ENCODE results near the gene BOLA2B.
"Not testable (repeated sequence)": the region's sequence is repeated elsewhere in the genome, so short reads cannot be mapped to it uniquely, and the experiment has no call there.

Gene BOLA2B

GRCh38 chr16:30193615-30194014, at the start of gene BOLA2B, which contains the start of gene SLX1A:
TSS of gene BOLA2B (minus strand) at chr16:30193666. CDS start at chr16:30193595, 71 bp downstream.
TSS of gene SLX1A (plus strand) at chr16:30193875. CDS start at chr16:30194085, 210 bp downstream.
- DNase-seq (ENCODE audit: low spot score) = not testable (repeated sequence)

DNA sequence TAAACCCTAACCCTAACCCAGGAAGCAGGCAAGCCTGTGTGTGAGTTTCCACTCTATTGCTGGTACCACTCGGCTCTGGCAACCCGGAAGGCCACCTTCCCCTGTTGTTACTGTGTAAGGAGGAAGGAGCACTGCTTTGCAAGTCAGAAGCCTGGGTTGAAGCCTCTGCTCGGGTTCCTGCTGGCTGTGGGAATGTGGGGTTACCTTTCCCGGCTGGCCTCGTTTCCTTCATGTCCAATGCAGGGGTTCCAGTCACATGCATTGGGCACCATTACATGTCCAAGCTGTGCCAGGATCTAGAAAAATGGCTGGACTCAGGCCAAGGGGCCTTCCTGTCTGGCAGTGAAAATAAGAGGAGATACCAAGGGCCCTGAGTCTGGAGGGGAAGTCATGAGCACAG, 23.6 kb upstream of the BOLA2B start:
- not testable (repeated sequence) for DNase-seq (ENCODE audit: low spot score)

GRCh38 chr16:30211414-30211813, 17.9 kb upstream of the BOLA2B start:
- DNase-seq (ENCODE audit: low spot score) = not testable (repeated sequence)

DNA sequence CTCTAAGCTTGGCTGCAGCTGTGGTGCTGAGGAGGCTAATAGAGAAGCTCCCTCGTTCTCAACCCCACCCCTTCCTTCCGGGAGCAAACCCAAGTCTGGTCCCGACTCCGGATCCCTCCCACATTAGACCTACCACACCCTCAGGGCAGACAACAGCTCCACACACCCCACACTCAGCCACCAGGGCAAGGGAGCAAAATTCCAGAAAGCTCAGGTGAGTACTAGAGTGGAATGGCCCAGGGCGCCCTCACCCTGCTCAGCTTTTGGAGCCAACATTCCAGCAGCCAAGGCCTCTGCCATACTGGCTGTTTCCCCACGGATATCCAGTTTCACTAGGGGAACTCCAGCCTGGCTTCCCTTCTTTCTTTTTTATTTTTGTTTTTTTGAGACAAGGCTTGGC, 15.6 kb upstream of the BOLA2B start:
- DNase-seq (ENCODE audit: low spot score) = not testable (repeated sequence)

GRCh38 chr16:30207063-30207704, 13.7 kb upstream of the BOLA2B start:
- not testable (repeated sequence) for DNase-seq (ENCODE audit: low spot score)

- DNase-seq (ENCODE audit: low spot score) = not testable (repeated sequence)
These were observed 12.8 kb upstream of the BOLA2B start for GRCh38 chr16:30206252-30206651.

GRCh38 chr16:30205541-30206236, 12.2 kb upstream of the BOLA2B start:
- not testable (repeated sequence) for DNase-seq (ENCODE audit: low spot score)

DNA sequence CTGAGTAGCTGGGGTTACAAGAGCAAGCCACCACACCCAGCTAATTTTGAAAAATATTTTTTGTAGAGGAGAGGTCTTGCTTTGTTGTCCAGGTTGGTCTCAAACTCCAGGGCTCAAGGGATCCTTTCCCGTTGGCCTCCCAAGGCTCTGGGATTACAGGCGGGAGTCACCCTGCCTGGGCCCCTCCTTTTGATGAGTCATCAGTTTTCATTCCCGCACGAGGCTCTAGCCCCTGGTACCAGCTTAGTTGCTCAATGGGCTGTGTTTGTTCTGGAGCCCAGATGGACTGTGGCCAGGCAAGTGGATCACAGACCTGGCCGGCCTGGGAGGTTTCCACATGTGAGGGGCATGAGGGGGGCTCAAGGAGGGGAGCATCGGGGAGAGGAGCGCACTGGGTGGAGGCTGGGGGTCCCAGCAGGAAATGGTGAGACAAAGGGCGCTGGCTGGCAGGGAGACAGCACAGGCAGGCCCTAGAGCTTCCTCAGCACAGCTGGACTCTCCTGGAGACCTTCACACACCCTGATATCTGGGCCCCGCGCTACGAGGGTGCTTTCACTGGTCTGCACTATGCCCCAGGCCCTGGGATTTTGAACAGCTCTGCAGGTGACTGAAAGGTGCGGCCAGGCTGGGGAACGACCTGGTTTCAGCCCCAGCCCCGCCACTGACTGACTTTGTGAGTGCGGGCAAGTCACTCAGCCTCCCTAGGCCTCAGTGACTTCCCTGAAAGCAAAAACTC, 6.3 kb upstream of the BOLA2B start:
- DNase-seq (ENCODE audit: low spot score) = not testable (repeated sequence)

DNA sequence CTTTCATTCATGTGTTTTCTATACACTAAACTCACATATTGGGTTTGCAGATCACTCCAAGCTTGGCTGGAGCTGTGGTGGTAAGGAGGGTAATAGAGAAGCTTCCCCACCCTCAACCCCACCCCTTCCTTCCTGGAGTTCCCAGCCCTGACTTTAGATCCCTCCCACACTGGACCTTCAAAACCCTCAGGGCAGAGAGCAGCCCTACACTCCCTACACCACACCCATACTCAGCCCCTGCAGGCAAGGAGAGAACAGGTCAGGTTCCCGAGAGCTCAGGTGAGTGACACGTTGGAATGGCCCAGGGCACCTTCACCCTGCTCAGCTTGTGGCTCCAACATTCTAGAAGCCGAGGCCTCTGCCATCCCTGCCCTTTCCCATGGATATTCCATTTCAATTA, 5.6 kb upstream of the BOLA2B start, which contains the start of gene SULT1A3:
SULT1A3 (plus strand) TSS at position 207 of the 400 bp plus-strand sequence. CDS start 1,474 bp downstream, outside the sequence.
- DNase-seq (ENCODE audit: low spot score) = not testable (repeated sequence)

DNA sequence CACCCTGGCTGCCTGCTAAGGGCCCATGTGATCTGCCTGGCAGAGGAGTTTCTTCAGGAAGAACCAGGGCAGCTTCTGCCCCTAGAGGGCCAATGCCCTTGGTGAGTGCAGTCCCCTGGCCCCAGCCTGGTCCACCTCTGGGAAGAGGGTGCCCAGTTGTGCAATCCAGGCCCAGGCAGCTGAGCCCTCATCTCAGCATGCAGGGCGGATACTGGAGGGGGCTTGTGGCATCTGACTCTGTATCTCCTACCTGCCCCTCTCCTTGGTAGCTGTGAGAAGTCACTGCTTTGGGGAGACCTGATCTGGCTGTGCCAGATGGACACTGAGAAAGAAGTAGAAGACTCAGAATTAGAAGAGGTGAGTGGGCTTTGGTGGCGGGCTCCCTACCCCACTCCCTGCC, 3.5 kb upstream of the BOLA2B start:
- not testable (repeated sequence) for DNase-seq (ENCODE audit: low spot score)

GRCh38 chr16:30194172-30194925, 883 bp upstream of the BOLA2B start:
- not testable (repeated sequence) for DNase-seq (ENCODE audit: low spot score)

DNA sequence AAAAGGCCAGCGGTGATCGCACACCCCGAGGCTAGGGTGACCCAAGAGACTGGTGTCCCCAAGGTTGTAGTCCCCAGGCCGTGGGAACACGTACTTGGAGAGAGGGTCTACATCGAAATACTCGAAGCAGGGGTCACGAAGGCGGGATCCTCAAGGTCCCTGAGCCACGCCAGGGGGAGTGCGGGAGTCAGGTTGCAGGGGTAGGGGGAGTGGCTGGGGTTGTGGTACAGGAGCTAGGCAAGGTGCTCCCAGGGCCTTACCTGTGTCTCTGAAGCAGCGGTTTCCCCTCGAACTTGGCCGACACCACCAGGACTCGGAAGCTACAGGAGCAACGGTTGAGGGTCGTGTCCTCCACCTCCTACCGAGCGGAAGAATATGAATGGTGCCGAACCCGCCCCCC, 368 bp downstream of the BOLA2B start:
- not testable (repeated sequence) for DNase-seq (ENCODE audit: low spot score)

GRCh38 chr16:30191158-30191557, 2.3 kb downstream of the BOLA2B start:
- DNase-seq (ENCODE audit: low spot score) = not testable (repeated sequence)

- no peak for DNase-seq (ENCODE audit: low spot score)
These were observed 5.4 kb downstream of the BOLA2B start for GRCh38 chr16:30187971-30188561.

DNA sequence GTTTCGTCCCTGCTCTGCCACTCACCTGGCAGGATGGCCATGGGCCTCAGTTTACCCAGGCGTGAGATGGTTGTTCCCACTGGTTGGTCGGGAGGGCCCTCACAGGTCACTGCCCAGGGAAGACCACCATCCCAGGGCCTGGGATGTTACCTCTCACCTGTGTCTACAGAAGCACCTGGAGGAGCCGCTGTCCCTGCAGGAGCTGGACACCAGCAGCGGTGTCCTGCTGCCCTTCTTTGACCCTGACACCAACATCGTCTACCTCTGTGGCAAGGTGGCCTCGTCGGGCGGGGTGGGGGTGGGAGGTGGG, 6.0 kb downstream of the BOLA2B start:
- no peak for DNase-seq (ENCODE audit: low spot score)

DNA sequence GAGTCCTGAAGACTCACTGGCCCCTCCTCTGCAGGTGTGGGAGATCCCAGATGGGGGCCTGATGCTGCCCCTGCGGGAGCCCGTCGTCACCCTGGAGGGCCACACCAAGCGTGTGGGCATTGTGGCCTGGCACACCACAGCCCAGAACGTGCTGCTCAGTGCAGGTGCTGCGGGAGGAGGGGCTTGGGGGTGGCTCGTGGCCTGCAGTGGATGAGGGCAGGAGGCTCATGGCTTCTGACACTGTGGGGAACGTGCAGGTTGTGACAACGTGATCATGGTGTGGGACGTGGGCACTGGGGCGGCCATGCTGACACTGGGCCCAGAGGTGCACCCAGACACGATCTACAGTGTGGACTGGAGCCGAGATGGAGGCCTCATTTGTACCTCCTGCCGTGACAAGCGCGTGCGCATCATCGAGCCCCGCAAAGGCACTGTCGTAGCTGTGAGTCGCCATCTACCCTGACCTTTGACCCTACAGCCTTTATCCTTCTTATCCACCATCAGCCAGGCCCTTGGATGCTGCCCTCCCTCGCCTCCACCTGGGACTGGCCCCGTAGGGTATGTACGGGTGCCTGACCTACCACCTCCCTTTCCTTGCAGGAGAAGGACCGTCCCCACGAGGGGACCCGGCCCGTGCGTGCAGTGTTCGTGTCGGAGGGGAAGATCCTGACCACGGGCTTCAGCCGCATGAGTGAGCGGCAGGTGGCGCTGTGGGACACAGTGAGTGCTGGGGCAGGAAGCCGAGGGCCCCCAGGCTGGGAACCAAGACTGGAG, 6.5 kb downstream of the BOLA2B start:
- DNase-seq (ENCODE audit: low spot score) = no peak

DNA sequence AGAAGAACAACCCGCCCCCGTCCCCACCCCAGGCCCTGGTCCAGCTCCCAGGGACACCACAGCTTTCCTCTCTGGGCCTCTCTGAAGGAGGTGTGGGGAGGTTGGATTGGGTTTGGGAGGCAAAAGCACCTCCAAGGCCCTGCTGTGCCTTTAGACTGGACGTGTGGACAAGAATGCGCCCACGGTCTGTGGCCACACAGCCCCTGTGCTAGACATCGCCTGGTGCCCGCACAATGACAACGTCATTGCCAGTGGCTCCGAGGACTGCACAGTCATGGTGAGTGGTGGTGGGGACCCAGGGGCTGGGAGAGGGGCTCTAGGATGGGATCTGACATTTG, 7.1 kb downstream of the BOLA2B start:
- DNase-seq (ENCODE audit: low spot score) = no peak

GRCh38 chr16:30185683-30186421, 7.6 kb downstream of the BOLA2B start:
- DNase-seq (ENCODE audit: low spot score) = no peak

- DNase-seq (ENCODE audit: low spot score) = no peak
These were observed 8.4 kb downstream of the BOLA2B start for GRCh38 chr16:30184891-30185682.

Measured in SW480 (cell line).